Lower leg skin (tissue), 4 donors: ENCODE measurements around the gene NSG2. TPM values are rescaled to one million over a fixed set of nuclear protein-coding genes. Genes with fewer than 3 reads are reported as not detected.

Experiments used
- DNase-seq, 2 donors: peaks; one replicate each; pipeline ENCODE4 v3.0.0-alpha.2; 2019; ENCODE audit warnings: low spot score in 2 of 2
- H3K4me3 ChIP-seq: fragments of 200-600 bp; sonication (generic); 2 replicates; pipeline ENCODE4 v1.5.1; 2017; ENCODE audit warnings: mild to moderate bottlenecking, low read depth; ENCODE audit not compliant: poor library complexity, severe bottlenecking
- CTCF ChIP-seq, 3 donors: fragments of 450-650 bp; IDR thresholded peaks; one replicate each; pipeline ENCODE4 v1.5.1; 2016; ENCODE audit warnings: antibody characterized with exemption in 3 of 3, mild to moderate bottlenecking in 3 of 3, moderate library complexity in 2 of 3
- POLR2A ChIP-seq, 2 donors: fragments of 450-650 bp; IDR thresholded peaks; one replicate each; pipeline ENCODE4 v1.6.1; 2016 to 2017; ENCODE audit warnings: antibody characterized with exemption in 2 of 2, mild to moderate bottlenecking in 1 of 2, moderate library complexity in 1 of 2
- WGBS, 2 donors: methylation state at CpG; one replicate each; pipeline ENCODE4 v1.1.5; 2018; 5-methylcytosine and 5-hydroxymethylcytosine counted together
- intact Hi-C: fragments of 100-400 bp; cut with DNase I; formaldehyde crosslinking; loops from one replicate; pipeline ENCODE4 v1.15.0; 2023; ENCODE audit warnings: low total_unique reads
- total RNA-seq, 4 donors: library from RNA; depleted of rRNA; stranded (reverse); fragments of >200 nt; gene quantifications; one replicate each; pipeline ENCODE4 v1.1.0, GENCODE V29; 2016

The NSG2 gene
- total RNA-seq, 4 donors from 2014 or later, result not detected

GRCh38 chr5:174118823-174119467 is 73.4 kb downstream of the NSG2 start:
- intact Hi-C loops, result no loop called here
- no peak overlapping the region for H3K4me3 ChIP-seq
- peak in 1 of 2 donors; percentile 61 for DNase-seq
- WGBS, 2 donors, result 68 to 77% methylated on average over 9 of the region's 9 CpGs
- no peak for TF ChIP-seq CTCF (IDR thresholded peaks at IDR 0.05)
- no peak for TF ChIP-seq POLR2A (IDR thresholded peaks at IDR 0.05)

- DNase-seq, result no peak
- intact Hi-C loops, result no loop called here
- H3K4me3 ChIP-seq, result no peak overlapping the region
- WGBS, 2 donors, result 60% methylated on average over 8 of the region's 8 CpGs
- TF ChIP-seq POLR2A (IDR thresholded peaks at IDR 0.05) (no peak), CTCF (IDR thresholded peaks at IDR 0.05) (no peak)
Measured at GRCh38 chr5:174119468-174119881, 74.0 kb downstream of the NSG2 start.

- no peak overlapping the region for H3K4me3 ChIP-seq
- intact Hi-C loops, result no loop called here
- TF ChIP-seq POLR2A (IDR thresholded peaks at IDR 0.05) (no peak), CTCF (IDR thresholded peaks at IDR 0.05) (no peak)
- WGBS, 2 donors, result 31 to 80% methylated on average over 1 of the region's 1 CpG
- DNase-seq, result peak in 1 of 2 donors; percentile 52
Measured at GRCh38 chr5:174120401-174121005, 75.0 kb downstream of the NSG2 start.

GRCh38 chr5:174134545-174134944 is 89.0 kb downstream of the NSG2 start:
- TF ChIP-seq POLR2A (IDR thresholded peaks at IDR 0.05), result no peak
- no peak for TF ChIP-seq CTCF (IDR thresholded peaks at IDR 0.05)
- H3K4me3 ChIP-seq, result no peak overlapping the region
- intact Hi-C loops, result no loop called here
- 78 to 89% methylated on average over 1 of the region's 1 CpG for WGBS, 2 donors
- DNase-seq, result no peak

GRCh38 chr5:174139623-174140022 is 94.1 kb downstream of the NSG2 start:
- 29 to 30% methylated on average over 3 of the region's 3 CpGs for whole genome bisulfite sequencing, 2 donors
- intact Hi-C loops, result no loop called here
- TF ChIP-seq POLR2A (IDR thresholded peaks at IDR 0.05), result no peak
- TF ChIP-seq CTCF (IDR thresholded peaks at IDR 0.05), result no peak
- H3K4me3 ChIP-seq, result no peak overlapping the region
- DNase-seq, result no peak
